B cell (primary cell): Measurements from ENCODE around the gene PROCA1.

Experiments used
- CTCF ChIP-seq: fragments of 200-600 bp; IDR thresholded peaks from one replicate; pipeline ENCODE4 v1.8.0; 2022; ENCODE audit warnings: antibody characterized with exemption, mild to moderate bottlenecking
- EZH2 ChIP-seq: IDR thresholded peaks from 2 replicates; pipeline ENCODE4 v1.6.1; 2012; ENCODE audit warnings: borderline replicate concordance, low read depth, mild to moderate bottlenecking, moderate library complexity, low read length; ENCODE audit not compliant: insufficient read depth, poor library complexity, severe bottlenecking

GRCh38 chr17:28689011-28689410 is 22.7 kb downstream of the PROCA1 start:
- TF ChIP-seq CTCF, result no peak
- TF ChIP-seq EZH2, result no peak
